ENCODE results near the gene GHR. TPM values are rescaled to one million over a fixed set of nuclear protein-coding genes. Genes with fewer than 3 reads are reported as not detected.

GHR gene
- total and polyA plus RNA-seq, 2 of the 8 experiments (the other 6 are each of a cell fraction or from before 2014, with no cell fraction given), result 0.15 to 0.19 TPM

DNA sequence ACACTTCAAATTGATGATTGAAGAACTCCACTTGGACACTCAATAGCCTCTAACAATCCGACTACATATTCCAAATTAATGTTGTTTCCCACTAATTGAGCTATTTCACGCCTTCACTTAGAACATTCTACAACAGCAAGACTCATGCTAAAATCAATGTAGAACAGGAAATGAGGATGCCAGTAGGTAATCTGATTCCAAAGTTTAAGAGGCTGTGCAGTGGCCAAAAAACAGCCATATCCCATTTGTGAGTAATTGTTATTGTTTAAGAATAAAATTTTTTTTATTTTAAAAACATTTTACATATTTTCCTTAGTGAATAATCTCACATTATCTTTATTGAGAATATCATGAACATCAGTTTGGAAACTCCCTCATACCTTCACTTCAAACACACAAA, 35.7 kb upstream of the GHR start (continued):
- TF ChIP-seq, protein P1, sequence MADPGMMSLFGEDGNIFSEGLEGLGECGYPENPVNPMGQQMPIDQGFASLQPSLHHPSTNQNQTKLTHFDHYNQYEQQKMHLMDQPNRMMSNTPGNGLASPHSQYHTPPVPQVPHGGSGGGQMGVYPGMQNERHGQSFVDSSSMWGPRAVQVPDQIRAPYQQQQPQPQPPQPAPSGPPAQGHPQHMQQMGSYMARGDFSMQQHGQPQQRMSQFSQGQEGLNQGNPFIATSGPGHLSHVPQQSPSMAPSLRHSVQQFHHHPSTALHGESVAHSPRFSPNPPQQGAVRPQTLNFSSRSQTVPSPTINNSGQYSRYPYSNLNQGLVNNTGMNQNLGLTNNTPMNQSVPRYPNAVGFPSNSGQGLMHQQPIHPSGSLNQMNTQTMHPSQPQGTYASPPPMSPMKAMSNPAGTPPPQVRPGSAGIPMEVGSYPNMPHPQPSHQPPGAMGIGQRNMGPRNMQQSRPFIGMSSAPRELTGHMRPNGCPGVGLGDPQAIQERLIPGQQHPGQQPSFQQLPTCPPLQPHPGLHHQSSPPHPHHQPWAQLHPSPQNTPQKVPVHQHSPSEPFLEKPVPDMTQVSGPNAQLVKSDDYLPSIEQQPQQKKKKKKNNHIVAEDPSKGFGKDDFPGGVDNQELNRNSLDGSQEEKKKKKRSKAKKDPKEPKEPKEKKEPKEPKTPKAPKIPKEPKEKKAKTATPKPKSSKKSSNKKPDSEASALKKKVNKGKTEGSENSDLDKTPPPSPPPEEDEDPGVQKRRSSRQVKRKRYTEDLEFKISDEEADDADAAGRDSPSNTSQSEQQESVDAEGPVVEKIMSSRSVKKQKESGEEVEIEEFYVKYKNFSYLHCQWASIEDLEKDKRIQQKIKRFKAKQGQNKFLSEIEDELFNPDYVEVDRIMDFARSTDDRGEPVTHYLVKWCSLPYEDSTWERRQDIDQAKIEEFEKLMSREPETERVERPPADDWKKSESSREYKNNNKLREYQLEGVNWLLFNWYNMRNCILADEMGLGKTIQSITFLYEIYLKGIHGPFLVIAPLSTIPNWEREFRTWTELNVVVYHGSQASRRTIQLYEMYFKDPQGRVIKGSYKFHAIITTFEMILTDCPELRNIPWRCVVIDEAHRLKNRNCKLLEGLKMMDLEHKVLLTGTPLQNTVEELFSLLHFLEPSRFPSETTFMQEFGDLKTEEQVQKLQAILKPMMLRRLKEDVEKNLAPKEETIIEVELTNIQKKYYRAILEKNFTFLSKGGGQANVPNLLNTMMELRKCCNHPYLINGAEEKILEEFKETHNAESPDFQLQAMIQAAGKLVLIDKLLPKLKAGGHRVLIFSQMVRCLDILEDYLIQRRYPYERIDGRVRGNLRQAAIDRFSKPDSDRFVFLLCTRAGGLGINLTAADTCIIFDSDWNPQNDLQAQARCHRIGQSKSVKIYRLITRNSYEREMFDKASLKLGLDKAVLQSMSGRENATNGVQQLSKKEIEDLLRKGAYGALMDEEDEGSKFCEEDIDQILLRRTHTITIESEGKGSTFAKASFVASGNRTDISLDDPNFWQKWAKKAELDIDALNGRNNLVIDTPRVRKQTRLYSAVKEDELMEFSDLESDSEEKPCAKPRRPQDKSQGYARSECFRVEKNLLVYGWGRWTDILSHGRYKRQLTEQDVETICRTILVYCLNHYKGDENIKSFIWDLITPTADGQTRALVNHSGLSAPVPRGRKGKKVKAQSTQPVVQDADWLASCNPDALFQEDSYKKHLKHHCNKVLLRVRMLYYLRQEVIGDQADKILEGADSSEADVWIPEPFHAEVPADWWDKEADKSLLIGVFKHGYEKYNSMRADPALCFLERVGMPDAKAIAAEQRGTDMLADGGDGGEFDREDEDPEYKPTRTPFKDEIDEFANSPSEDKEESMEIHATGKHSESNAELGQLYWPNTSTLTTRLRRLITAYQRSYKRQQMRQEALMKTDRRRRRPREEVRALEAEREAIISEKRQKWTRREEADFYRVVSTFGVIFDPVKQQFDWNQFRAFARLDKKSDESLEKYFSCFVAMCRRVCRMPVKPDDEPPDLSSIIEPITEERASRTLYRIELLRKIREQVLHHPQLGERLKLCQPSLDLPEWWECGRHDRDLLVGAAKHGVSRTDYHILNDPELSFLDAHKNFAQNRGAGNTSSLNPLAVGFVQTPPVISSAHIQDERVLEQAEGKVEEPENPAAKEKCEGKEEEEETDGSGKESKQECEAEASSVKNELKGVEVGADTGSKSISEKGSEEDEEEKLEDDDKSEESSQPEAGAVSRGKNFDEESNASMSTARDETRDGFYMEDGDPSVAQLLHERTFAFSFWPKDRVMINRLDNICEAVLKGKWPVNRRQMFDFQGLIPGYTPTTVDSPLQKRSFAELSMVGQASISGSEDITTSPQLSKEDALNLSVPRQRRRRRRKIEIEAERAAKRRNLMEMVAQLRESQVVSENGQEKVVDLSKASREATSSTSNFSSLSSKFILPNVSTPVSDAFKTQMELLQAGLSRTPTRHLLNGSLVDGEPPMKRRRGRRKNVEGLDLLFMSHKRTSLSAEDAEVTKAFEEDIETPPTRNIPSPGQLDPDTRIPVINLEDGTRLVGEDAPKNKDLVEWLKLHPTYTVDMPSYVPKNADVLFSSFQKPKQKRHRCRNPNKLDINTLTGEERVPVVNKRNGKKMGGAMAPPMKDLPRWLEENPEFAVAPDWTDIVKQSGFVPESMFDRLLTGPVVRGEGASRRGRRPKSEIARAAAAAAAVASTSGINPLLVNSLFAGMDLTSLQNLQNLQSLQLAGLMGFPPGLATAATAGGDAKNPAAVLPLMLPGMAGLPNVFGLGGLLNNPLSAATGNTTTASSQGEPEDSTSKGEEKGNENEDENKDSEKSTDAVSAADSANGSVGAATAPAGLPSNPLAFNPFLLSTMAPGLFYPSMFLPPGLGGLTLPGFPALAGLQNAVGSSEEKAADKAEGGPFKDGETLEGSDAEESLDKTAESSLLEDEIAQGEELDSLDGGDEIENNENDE (IDR thresholded peaks at IDR 0.05; ENCODE audit: insufficient replicate concordance, low read length), result no peak
- TF ChIP-seq EZH2 (IDR thresholded peaks at IDR 0.05; ENCODE audit: low read depth, low read length, severe bottlenecking) (no peak), SIN3A (conservative IDR thresholded peaks at IDR 0.05 in 1 of 2, IDR thresholded peaks at IDR 0.05 in 1 of 2; ENCODE audit: low read depth in 1 of 2, low read length in 2 of 2) (no peak), RNF2 (IDR thresholded peaks at IDR 0.05; ENCODE audit: borderline replicate concordance, low read depth, low read length, missing control alignments, poor library complexity, severe bottlenecking) (no peak), TAF7 (optimal IDR thresholded peaks at IDR 0.05; ENCODE audit: borderline replicate concordance, low read depth, low read length) (no peak), BCL11A (IDR thresholded peaks at IDR 0.05; ENCODE audit: low read depth in 2 of 2, low read length in 2 of 2) (no peak), POU5F1 (IDR thresholded peaks at IDR 0.05; ENCODE audit: low read depth, low read length) (no peak), POLR2A (IDR thresholded peaks at IDR 0.05; ENCODE audit: control extremely low read depth in 1 of 2, low read depth in 2 of 2, low read length in 2 of 2) (no peak), PHF8 (conservative IDR thresholded peaks at IDR 0.05; ENCODE audit: low read depth, low read length) (no peak)
- TF ChIP-seq, protein P2, sequence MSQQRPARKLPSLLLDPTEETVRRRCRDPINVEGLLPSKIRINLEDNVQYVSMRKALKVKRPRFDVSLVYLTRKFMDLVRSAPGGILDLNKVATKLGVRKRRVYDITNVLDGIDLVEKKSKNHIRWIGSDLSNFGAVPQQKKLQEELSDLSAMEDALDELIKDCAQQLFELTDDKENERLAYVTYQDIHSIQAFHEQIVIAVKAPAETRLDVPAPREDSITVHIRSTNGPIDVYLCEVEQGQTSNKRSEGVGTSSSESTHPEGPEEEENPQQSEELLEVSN (IDR thresholded peaks at IDR 0.05), result no peak

All from H1 (cell line).